WI38 (cell line): ENCODE results near the gene LMCD1.

ENCODE experiments used
- H3K4me3 ChIP-seq: 2 replicates; pipeline ENCODE4 v1.5.1; 2011; ENCODE audit warnings: low read depth, mild to moderate bottlenecking, control low read depth, low read length
- TF ChIP-seq, protein P1 (sequence below): IDR thresholded peaks from 2 replicates; pipeline ENCODE4 v1.5.1; 2012; ENCODE audit warnings: low read depth, mild to moderate bottlenecking, control low read depth, low read length

LMCD1 gene

DNA sequence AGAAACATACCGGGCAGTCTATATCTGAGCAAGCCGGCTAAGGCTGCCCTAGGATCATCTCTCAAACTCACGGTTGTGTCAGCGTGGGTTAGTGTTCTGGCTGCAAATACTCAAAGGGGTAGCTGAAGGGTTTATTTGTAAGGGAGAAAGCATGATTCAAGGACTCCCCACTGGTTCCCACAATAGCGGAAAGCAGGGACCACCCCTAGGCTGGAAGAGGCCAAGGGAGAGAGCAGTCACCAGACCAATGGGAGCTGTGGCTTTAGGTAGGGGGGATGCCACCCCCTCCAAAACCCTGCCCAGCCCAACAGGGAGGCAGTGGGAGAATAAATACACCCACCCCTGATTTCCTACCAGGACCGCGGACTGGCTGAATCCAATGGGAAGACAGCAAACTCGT, 7.3 kb upstream of the LMCD1 start:
- no peak overlapping the region for H3K4me3 ChIP-seq
- TF ChIP-seq, protein P1, sequence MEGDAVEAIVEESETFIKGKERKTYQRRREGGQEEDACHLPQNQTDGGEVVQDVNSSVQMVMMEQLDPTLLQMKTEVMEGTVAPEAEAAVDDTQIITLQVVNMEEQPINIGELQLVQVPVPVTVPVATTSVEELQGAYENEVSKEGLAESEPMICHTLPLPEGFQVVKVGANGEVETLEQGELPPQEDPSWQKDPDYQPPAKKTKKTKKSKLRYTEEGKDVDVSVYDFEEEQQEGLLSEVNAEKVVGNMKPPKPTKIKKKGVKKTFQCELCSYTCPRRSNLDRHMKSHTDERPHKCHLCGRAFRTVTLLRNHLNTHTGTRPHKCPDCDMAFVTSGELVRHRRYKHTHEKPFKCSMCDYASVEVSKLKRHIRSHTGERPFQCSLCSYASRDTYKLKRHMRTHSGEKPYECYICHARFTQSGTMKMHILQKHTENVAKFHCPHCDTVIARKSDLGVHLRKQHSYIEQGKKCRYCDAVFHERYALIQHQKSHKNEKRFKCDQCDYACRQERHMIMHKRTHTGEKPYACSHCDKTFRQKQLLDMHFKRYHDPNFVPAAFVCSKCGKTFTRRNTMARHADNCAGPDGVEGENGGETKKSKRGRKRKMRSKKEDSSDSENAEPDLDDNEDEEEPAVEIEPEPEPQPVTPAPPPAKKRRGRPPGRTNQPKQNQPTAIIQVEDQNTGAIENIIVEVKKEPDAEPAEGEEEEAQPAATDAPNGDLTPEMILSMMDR = no peak

DNA sequence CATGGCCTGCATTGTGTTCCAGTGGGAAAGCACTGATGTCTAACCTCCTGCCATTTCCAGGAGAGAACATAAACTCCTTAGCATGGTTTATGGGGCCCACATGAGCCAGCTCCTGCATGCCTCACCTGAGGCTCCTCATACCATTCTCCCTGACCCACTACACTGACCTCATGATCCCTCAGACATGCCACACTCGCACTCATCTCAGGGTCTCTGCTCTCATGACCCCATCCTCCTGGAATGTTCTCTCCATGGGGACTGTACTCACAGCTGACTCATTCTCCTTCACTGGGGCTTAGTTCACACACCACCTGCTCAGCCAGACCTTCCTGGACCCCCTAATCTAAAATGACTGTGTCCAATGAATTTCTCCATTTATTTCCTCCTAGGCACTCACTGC, 4.0 kb upstream of the LMCD1 start:
- no peak overlapping the region for H3K4me3 ChIP-seq
- TF ChIP-seq, protein P1 = no peak

- H3K4me3 ChIP-seq = no peak overlapping the region
- TF ChIP-seq, protein P1 = no peak
Measured at GRCh38 chr3:8499181-8499611, 2.4 kb upstream of the LMCD1 start.

DNA sequence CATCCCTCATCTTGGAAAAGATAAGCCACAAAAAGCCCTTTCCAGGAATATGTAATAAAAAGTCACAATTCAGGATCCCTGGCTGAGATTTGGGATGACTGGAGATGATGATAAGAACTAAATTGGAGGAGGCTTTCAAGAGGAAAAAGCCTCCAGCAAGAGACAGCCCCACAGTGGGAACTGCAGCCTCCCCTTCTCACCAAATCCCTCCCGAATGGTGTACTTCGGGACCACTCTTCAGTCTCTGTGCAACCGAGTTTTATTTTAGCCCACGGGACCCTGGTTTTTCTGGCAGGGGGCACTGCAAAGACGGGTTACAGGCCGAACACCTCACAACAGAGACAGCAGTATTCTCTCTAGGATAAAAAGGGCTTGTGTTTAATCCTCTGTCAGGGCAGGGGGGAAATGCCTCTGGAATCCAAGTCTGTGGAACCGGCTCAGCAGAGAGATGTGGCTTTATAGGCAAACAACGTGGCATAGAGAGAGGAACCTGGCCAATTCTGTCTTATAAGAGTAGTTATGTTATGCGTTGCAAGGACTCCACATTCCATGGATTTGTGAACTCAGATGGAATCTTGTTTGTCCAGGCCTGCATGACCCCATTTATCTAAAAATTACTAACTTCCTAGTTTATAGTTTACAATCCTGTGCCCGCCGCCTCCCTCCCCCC, 1.2 kb upstream of the LMCD1 start:
- TF ChIP-seq, protein P1 = no peak
- 0 out of 2 replicates have a peak overlapping the region, but pooled peaks have one; percentile 22 for H3K4me3 ChIP-seq

GRCh38 chr3:8500989-8501370, 643 bp upstream of the LMCD1 start:
- peak overlapping the region; percentile 62 for H3K4me3 ChIP-seq
- TF ChIP-seq, protein P1 = no peak

DNA sequence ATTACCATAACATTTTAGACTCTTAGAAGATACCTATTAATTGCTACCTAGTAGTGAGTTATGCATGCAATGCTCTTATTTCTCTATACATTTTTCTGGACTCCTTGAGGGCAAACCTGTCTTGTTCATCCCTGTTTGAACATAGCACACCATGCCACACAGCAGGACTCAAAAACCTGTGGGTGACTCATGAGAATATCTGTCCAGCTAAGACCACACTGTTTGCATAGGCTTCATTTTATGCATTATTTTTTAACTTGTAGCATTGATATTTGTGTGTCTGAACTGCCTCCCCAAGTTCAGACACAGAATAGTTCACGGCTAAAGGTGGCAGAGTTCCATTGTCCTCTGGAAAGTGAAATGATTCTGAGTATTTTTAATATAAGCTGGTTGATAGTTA, 1.8 kb downstream of the LMCD1 start:
- TF ChIP-seq, protein P1 = no peak
- H3K4me3 ChIP-seq = no peak overlapping the region

DNA sequence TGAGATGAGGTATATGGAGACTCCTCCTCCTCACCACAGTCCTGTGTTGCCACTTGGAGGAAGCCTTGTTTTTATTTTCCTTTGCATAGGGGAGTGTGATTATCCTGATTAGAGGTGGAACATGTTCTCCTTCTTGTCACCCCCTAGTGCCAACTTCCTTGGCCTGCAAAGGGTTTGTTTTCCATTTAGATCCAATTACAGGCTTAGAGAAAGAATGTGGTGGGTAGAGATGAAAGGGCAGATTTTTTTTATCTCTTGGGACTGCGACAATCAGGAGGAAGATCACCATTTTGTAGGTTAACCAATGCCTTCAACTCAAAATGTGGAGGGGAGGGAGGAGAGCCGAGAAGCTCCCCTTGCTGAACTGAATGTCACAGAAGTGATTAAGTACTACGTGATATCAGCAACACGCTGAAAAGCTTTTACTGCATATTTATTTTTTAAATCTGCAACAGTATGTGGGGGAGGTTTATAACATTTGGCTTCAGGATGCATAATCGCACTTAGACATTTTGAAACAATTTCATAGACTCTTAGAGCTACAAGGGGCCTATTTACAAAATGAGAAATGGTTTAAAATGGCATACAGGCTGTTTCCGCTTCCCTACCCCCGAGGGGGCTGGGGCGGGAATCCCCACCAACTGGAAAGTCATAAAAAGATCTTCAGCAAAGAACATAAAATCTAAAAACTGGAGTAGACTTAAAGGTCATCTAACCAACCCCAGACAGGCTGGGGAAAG, 2.4 kb downstream of the LMCD1 start:
- TF ChIP-seq, protein P1 = no peak
- no peak overlapping the region for H3K4me3 ChIP-seq
